Pancreas (tissue), 10 donors: Measurements from ENCODE around the gene GNAZ. TPM values are rescaled to one million over a fixed set of nuclear protein-coding genes. Genes with fewer than 3 reads are reported as not detected.

Source experiments
- ATAC-seq, 4 donors: fragments of 200-7000 bp; cut with Tn5 transposase; one replicate each; pipeline versions ENCODE4 v1.8.0 to v1.9.1; 2020; ENCODE audit warnings: mild to moderate bottlenecking in 4 of 4, moderate library complexity in 4 of 4
- DNase-seq, 6 donors: peaks; one replicate each; pipeline ENCODE4 v3.0.0-alpha.2; 2020
- FAIRE-seq: peaks from 2 replicates; lab custom pipeline; 2012; peaks lifted over from hg19 to GRCh38; lab: Jason Lieb, UNC
- H3K27ac ChIP-seq, 4 donors: fragments of 200-600 bp; sonication (generic); 1 replicate in 3 of 4; 2 replicates in 1 of 4; pipeline versions ENCODE4 v1.5.0 to v1.8.0; 2020
- H3K27me3 ChIP-seq, 4 donors: fragments of 200-600 bp; one replicate each; pipeline ENCODE4 v1.8.0; 2021
- H3K36me3 ChIP-seq, 3 donors: fragments of 200-600 bp; sonication (generic) in 1 of 3; one replicate each; pipeline versions ENCODE4 v1.5.0 to v1.8.0; 2020 to 2021
- H3K4me1 ChIP-seq, 3 donors: fragments of 200-600 bp; one replicate each; pipeline ENCODE4 v1.8.0; 2021
- H3K4me3 ChIP-seq, 4 donors: fragments of 200-600 bp; sonication (generic) in 2 of 4; one replicate each; pipeline versions ENCODE4 v1.5.0 to v1.8.0; 2020 to 2021
- H3K9me3 ChIP-seq, 4 donors: fragments of 200-600 bp; one replicate each; pipeline ENCODE4 v1.8.0; 2021
- CTCF ChIP-seq, 4 donors: fragments of 200-600 bp; sonication (generic) in 3 of 4; IDR thresholded peaks; one replicate each; pipeline versions ENCODE4 v1.5.0 to v1.8.0; 2021; ENCODE audit warnings: antibody characterized with exemption in 4 of 4
- WGBS, 2 donors: extraction: QIAGEN DNeasy Blood & Tissue Kit; methylation state at CpG; one replicate each; pipeline ENCODE4 v1.1.7; 2013; 5-methylcytosine and 5-hydroxymethylcytosine counted together
- intact Hi-C, 3 donors: fragments of 100-400 bp; cut with DNase I; formaldehyde crosslinking; loops; one replicate each; pipeline versions ENCODE4 v1.11.1 to v1.14.2; 2022
- polyA plus RNA-seq, 2 donors: library from polyadenylated mRNA; stranded (reverse); fragments of 200-250 nt; gene quantifications; one replicate each; pipeline ENCODE4 v1.2.3, GENCODE V29; 2013
- total RNA-seq, 6 donors: library from RNA; stranded (reverse); fragmentation: NEBNext Ultra II Directional in 4 of 6; extraction: Animal tissue kit (Norgen Biotek cat#: 25700) in 4 of 6; gene quantifications; one replicate each; pipeline versions ENCODE4 v1.2.1 to v1.2.4, GENCODE V29; 2021 to 2023
- donor health status: healthy with polysubstance abuse.
- donor health status: DM: no; HTN: no; CAD: no; lungs with moderate emphysema.
- donor health status: DM: no; HTN: no; CAD: no.
- donor health status: control.
- donor health status: control.
- donor health status: Bipolar disorder and iron deficiency.
- donor health status: DM: yes; HTN: yes; CAD: no.
- donor health status: DM: no; HTN: no; CAD: no.
- donor health status: DM: no; HTN: no; CAD: no.
- donor health status: DM: yes; HTN: yes; CAD: no.

Gene GNAZ
- total and polyA plus RNA-seq, 8 donors: 0.88 to 9.7 (median 2.1) TPM

- H3K36me3 ChIP-seq: no peaks in the 10 kb centered on the region
- no peaks in the 10 kb centered on the region for H3K9me3 ChIP-seq
- H3K27ac ChIP-seq: peak overlapping the region in 3 of 4 donors; percentile 54 to 73 (median 55)
- DNase-seq: no peak
- H3K4me1 ChIP-seq: no peaks in the 10 kb centered on the region
- no peaks in the 10 kb centered on the region for H3K27me3 ChIP-seq
- no peak overlapping the region for H3K4me3 ChIP-seq
- TF ChIP-seq CTCF (IDR thresholded peaks at IDR 0.05): no peak
- no peak for FAIRE-seq
- WGBS, 2 donors: 86 to 93% methylated on average over 16 of the region's 16 CpGs
- ATAC-seq: no peak
- intact Hi-C loops: no loop called here
These were observed 27.3 kb downstream of the GNAZ start for GRCh38 chr22:23097412-23098229.

- no peak for DNase-seq
- Histone ChIP-seq H3K36me3 (no peaks in the 10 kb centered on the region), H3K27ac (peak overlapping the region; percentile 22 to 73 (median 54)), H3K4me1 (no peaks in the 10 kb centered on the region), H3K4me3 (no peak overlapping the region), H3K27me3 (no peaks in the 10 kb centered on the region), H3K9me3 (no peaks in the 10 kb centered on the region)
- ATAC-seq: no peak
- TF ChIP-seq CTCF (IDR thresholded peaks at IDR 0.05): no peak
- no peak for FAIRE-seq
- intact Hi-C loops: no loop called here
- 79 to 82% methylated on average over 5 of the region's 5 CpGs for WGBS, 2 donors
These were observed 27.9 kb downstream of the GNAZ start for GRCh38 chr22:23098230-23098705.

- Histone ChIP-seq H3K36me3 (no peaks in the 10 kb centered on the region), H3K27me3 (no peaks in the 10 kb centered on the region), H3K9me3 (no peaks in the 10 kb centered on the region), H3K4me3 (no peak overlapping the region), H3K27ac (peak overlapping the region; percentile 22 to 73 (median 54)), H3K4me1 (no peaks in the 10 kb centered on the region)
- peak; percentile 73 to 80 (median 78) for ATAC-seq
- FAIRE-seq: no peak
- no peak for TF ChIP-seq CTCF (IDR thresholded peaks at IDR 0.05)
- WGBS, 2 donors: 45 to 51% methylated on average over 26 to 28 of the region's 28 CpGs
- peak in 4 of 6 donors; percentile 30 to 64 (median 60) for DNase-seq
- intact Hi-C loops: no loop called here
These were observed 28.6 kb downstream of the GNAZ start for GRCh38 chr22:23098718-23099530.

GRCh38 chr22:23099531-23099804 lies 29.1 kb downstream of the GNAZ start:
- Histone ChIP-seq H3K4me3 (no peak overlapping the region), H3K27me3 (no peaks in the 10 kb centered on the region), H3K36me3 (no peaks in the 10 kb centered on the region), H3K9me3 (no peaks in the 10 kb centered on the region), H3K27ac (peak overlapping the region in 3 of 4 donors; percentile 22 to 73 (median 54)), H3K4me1 (no peaks in the 10 kb centered on the region)
- ATAC-seq (no peak), DNase-seq (no peak), FAIRE-seq (no peak)
- intact Hi-C loops: no loop called here
- no peak for TF ChIP-seq CTCF (IDR thresholded peaks at IDR 0.05)
- WGBS, 2 donors: 85 to 88% methylated on average over 6 of the region's 6 CpGs
